ENCODE measurements around the gene SHC4. TPM values are rescaled to one million over a fixed set of nuclear protein-coding genes. Genes with fewer than 3 reads are reported as not detected.

Gene SHC4
- total and polyA plus RNA-seq, 2 of the 8 experiments (the other 6 are each of a cell fraction or from before 2014, with no cell fraction given): 0.15 to 0.30 TPM

DNA sequence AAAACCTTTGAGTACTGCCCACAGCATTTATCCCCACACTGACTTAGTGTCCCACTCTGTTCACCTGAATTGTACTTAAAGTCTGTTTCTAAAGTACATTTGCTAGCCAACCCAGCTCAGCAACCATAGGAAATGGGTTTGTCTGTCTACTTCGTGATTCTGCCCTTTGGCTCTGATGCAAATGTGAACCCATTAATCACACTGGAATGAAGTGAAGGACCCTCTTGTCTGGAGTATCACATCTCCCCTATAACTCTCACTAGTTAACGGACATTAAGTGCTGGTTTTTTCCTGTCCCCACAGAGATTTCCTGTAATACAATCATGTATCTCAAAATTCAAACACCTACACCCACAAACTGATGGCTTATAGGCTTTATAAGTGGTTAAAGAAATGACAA lies 65.3 kb downstream of the SHC4 start (continued):
- no peak for TF ChIP-seq KDM5A (IDR thresholded peaks at IDR 0.05; ENCODE audit: low read length)
- no peak for TF ChIP-seq TEAD4 (IDR thresholded peaks at IDR 0.05; ENCODE audit: low read depth, low read length)
- TF ChIP-seq RXRA (IDR thresholded peaks at IDR 0.05; ENCODE audit: insufficient read depth, low read depth, low read length): no peak
- TF ChIP-seq, protein P1, sequence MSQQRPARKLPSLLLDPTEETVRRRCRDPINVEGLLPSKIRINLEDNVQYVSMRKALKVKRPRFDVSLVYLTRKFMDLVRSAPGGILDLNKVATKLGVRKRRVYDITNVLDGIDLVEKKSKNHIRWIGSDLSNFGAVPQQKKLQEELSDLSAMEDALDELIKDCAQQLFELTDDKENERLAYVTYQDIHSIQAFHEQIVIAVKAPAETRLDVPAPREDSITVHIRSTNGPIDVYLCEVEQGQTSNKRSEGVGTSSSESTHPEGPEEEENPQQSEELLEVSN (IDR thresholded peaks at IDR 0.05): no peak
- TF ChIP-seq SIX5 (IDR thresholded peaks at IDR 0.05; ENCODE audit: low read depth, low read length): no peak
